HEK293 (cell line): ENCODE results near the gene LRIG3.

Experiments used
- GLIS1 ChIP-seq: fragments of 450-650 bp; formaldehyde crosslinking; IDR thresholded peaks from 2 replicates; pipeline ENCODE4 v1.5.1; 2016; ENCODE audit warnings: missing biosample characterization, missing genetic modification characterization
- ZNF24 ChIP-seq: fragments of 450-650 bp; formaldehyde crosslinking; IDR thresholded peaks from 2 replicates; pipeline ENCODE4 v1.5.1; 2016; ENCODE audit warnings: missing biosample characterization, missing genetic modification characterization
- ZNF274 ChIP-seq, 2 experiments: fragments of 200-500 bp in 1 of 2; fragments of 450-650 bp in 1 of 2; sonication (Bioruptor generic) in 1 of 2; formaldehyde crosslinking in 1 of 2; IDR thresholded peaks; 2 replicates each; pipeline versions ENCODE4 v1.5.1 to v1.6.1; 2014 to 2016; ENCODE audit warnings: borderline replicate concordance in 1 of 2, inconsistent platforms in 1 of 2, low read length in 1 of 2, missing biosample characterization in 1 of 2, missing genetic modification characterization in 1 of 2
- ZNF311 ChIP-seq: fragments of 450-650 bp; formaldehyde crosslinking; IDR thresholded peaks from 2 replicates; pipeline ENCODE4 v1.5.1; 2017; ENCODE audit warnings: missing biosample characterization, missing genetic modification characterization, borderline replicate concordance
- ZNF529 ChIP-seq: fragments of 450-650 bp; formaldehyde crosslinking; IDR thresholded peaks from 2 replicates; pipeline ENCODE4 v1.5.1; 2017; ENCODE audit warnings: missing genetic modification characterization, missing biosample characterization; ENCODE audit not compliant: insufficient replicate concordance
- ZNF776 ChIP-seq: fragments of 450-650 bp; formaldehyde crosslinking; IDR thresholded peaks from 2 replicates; pipeline ENCODE4 v1.5.0; 2017; ENCODE audit warnings: missing biosample characterization, missing genetic modification characterization, borderline replicate concordance
- TF ChIP-seq, protein P1 (sequence below): fragments of 450-650 bp; formaldehyde crosslinking; IDR thresholded peaks from 2 replicates; pipeline ENCODE4 v1.5.1; 2016; ENCODE audit warnings: missing biosample characterization, missing genetic modification characterization
- TF ChIP-seq, protein P2 (sequence below): fragments of 450-650 bp; formaldehyde crosslinking; IDR thresholded peaks from 2 replicates; pipeline ENCODE4 v1.5.1; 2016; ENCODE audit warnings: missing biosample characterization, missing genetic modification characterization
- TF ChIP-seq, protein P3 (sequence below): fragments of 450-650 bp; formaldehyde crosslinking; IDR thresholded peaks from 2 replicates; pipeline ENCODE4 v1.5.1; 2016; ENCODE audit warnings: missing biosample characterization, missing genetic modification characterization
- TF ChIP-seq, protein P4 (sequence below): sonication (generic); formaldehyde crosslinking; IDR thresholded peaks from 2 replicates; pipeline ENCODE4 v1.8.1; 2022; ENCODE audit warnings: mild to moderate bottlenecking, moderate library complexity, missing genetic modification reagents

DNA sequence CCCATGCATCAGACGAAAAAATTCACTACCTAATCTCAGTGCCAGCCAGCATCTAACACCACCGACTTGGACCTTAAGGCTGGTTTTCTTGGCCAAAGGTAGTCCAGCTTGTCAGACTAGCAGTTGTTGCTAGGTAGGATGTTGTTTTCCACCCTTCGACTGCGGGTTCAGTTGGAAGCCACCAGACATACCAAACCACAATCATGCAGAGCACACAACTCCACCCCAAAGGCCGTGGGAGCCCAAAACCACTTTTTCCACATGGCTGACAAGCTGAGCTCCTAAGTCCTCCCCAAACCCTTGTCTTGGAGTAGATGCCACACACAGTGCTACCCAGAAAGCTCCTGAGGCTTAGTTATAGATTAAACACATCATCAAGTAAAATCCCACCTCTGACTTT is 46.8 kb downstream of the LRIG3 start:
- no peak for TF ChIP-seq ZNF274 (IDR thresholded peaks at IDR 0.05; ENCODE audit: low read length)
- no peak for TF ChIP-seq ZNF274 (tag by site-specific recombination; IDR thresholded peaks at IDR 0.05; ENCODE audit: borderline replicate concordance)
- TF ChIP-seq ZNF311 (tag by site-specific recombination), result no peak
- TF ChIP-seq, protein P1, sequence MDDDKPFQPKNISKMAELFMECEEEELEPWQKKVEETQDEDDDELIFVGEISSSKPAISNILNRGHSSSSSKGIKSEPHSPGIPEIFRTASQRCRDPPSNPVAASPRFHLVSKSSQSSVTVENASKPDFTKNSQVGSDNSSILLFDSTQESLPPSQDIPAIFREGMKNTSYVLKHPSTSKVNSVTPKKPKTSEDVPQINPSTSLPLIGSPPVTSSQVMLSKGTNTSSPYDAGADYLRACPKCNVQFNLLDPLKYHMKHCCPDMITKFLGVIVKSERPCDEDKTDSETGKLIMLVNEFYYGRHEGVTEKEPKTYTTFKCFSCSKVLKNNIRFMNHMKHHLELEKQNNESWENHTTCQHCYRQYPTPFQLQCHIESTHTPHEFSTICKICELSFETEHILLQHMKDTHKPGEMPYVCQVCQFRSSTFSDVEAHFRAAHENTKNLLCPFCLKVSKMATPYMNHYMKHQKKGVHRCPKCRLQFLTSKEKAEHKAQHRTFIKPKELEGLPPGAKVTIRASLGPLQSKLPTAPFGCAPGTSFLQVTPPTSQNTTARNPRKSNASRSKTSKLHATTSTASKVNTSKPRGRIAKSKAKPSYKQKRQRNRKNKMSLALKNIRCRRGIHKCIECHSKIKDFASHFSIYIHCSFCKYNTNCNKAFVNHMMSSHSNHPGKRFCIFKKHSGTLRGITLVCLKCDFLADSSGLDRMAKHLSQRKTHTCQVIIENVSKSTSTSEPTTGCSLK (tag by site-specific recombination), result no peak
- no peak for TF ChIP-seq GLIS1 (tag by site-specific recombination)
- TF ChIP-seq, protein P2, sequence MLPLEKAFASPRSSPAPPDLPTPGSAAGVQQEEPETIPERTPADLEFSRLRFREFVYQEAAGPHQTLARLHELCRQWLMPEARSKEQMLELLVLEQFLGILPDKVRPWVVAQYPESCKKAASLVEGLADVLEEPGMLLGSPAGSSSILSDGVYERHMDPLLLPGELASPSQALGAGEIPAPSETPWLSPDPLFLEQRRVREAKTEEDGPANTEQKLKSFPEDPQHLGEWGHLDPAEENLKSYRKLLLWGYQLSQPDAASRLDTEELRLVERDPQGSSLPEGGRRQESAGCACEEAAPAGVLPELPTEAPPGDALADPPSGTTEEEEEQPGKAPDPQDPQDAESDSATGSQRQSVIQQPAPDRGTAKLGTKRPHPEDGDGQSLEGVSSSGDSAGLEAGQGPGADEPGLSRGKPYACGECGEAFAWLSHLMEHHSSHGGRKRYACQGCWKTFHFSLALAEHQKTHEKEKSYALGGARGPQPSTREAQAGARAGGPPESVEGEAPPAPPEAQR (tag by site-specific recombination), result no peak
- no peak for TF ChIP-seq ZNF529 (tag by site-specific recombination)
- TF ChIP-seq, protein P3, sequence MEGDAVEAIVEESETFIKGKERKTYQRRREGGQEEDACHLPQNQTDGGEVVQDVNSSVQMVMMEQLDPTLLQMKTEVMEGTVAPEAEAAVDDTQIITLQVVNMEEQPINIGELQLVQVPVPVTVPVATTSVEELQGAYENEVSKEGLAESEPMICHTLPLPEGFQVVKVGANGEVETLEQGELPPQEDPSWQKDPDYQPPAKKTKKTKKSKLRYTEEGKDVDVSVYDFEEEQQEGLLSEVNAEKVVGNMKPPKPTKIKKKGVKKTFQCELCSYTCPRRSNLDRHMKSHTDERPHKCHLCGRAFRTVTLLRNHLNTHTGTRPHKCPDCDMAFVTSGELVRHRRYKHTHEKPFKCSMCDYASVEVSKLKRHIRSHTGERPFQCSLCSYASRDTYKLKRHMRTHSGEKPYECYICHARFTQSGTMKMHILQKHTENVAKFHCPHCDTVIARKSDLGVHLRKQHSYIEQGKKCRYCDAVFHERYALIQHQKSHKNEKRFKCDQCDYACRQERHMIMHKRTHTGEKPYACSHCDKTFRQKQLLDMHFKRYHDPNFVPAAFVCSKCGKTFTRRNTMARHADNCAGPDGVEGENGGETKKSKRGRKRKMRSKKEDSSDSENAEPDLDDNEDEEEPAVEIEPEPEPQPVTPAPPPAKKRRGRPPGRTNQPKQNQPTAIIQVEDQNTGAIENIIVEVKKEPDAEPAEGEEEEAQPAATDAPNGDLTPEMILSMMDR (tag by site-specific recombination), result no peak
- no peak for TF ChIP-seq ZNF776 (tag by site-specific recombination)
- TF ChIP-seq, protein P4, sequence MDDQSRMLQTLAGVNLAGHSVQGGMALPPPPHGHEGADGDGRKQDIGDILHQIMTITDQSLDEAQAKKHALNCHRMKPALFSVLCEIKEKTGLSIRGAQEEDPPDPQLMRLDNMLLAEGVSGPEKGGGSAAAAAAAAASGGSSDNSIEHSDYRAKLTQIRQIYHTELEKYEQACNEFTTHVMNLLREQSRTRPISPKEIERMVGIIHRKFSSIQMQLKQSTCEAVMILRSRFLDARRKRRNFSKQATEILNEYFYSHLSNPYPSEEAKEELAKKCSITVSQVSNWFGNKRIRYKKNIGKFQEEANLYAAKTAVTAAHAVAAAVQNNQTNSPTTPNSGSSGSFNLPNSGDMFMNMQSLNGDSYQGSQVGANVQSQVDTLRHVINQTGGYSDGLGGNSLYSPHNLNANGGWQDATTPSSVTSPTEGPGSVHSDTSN, result no peak
- no peak for TF ChIP-seq ZNF24 (tag by site-specific recombination)
